HepG2 (cell line): ENCODE measurements around the gene RUSC1. TPM values are rescaled to one million over a fixed set of nuclear protein-coding genes. Genes with fewer than 3 reads are reported as not detected.
A peak's percentile ranks its signal among the peaks of the same experiment; 100 is the strongest.

Source experiments
- CBFB ChIP-seq: sonication (generic); formaldehyde crosslinking; IDR thresholded peaks from 2 replicates; pipeline ENCODE4 v1.4.0; 2020; ENCODE audit warnings: missing genetic modification reagents
- GFI1 ChIP-seq: sonication (generic); formaldehyde crosslinking; IDR thresholded peaks from 2 replicates; pipeline ENCODE4 v1.5.0; 2020; ENCODE audit warnings: missing genetic modification reagents, mild to moderate bottlenecking, borderline replicate concordance
- GTF2F1 ChIP-seq: fragments of 150-350 bp; IDR thresholded peaks from 2 replicates; pipeline ENCODE4 v1.6.1; 2014; ENCODE audit warnings: low read length
- IKZF5 ChIP-seq: IDR thresholded peaks from 2 replicates; pipeline ENCODE4 v1.6.1; 2018; ENCODE audit warnings: missing genetic modification reagents, mild to moderate bottlenecking, missing compliant biosample characterization
- MED1 ChIP-seq: sonication (generic); formaldehyde crosslinking; IDR thresholded peaks from 2 replicates; pipeline ENCODE4 v1.4.0; 2020; ENCODE audit warnings: missing genetic modification reagents
- MTF1 ChIP-seq: sonication (generic); formaldehyde crosslinking; IDR thresholded peaks from 2 replicates; pipeline ENCODE4 v1.5.0; 2020; ENCODE audit warnings: missing genetic modification reagents
- MTF2 ChIP-seq: sonication (generic); formaldehyde crosslinking; IDR thresholded peaks from 2 replicates; pipeline ENCODE4 v1.5.0; 2020; ENCODE audit warnings: missing genetic modification reagents, borderline replicate concordance
- MYC ChIP-seq: sonication (generic); formaldehyde crosslinking; IDR thresholded peaks from 2 replicates; pipeline ENCODE4 v1.9.0; 2021; ENCODE audit warnings: missing genetic modification reagents, borderline replicate concordance
- NFIC ChIP-seq: IDR thresholded peaks from 2 replicates; pipeline ENCODE4 v1.6.1; 2012; ENCODE audit warnings: mild to moderate bottlenecking, low read length, inconsistent platforms
- NR0B2 ChIP-seq: sonication (generic); formaldehyde crosslinking; IDR thresholded peaks from 2 replicates; pipeline ENCODE4 v1.4.0; 2020; ENCODE audit warnings: mild to moderate bottlenecking, missing genetic modification reagents
- PRMT3 ChIP-seq: sonication (generic); formaldehyde crosslinking; IDR thresholded peaks from 2 replicates; pipeline ENCODE4 v1.8.1; 2022; ENCODE audit warnings: low read depth, mild to moderate bottlenecking, moderate library complexity, missing genetic modification reagents, borderline replicate concordance
- SRY ChIP-seq: sonication (generic); formaldehyde crosslinking; IDR thresholded peaks from 2 replicates; pipeline ENCODE4 v1.8.0; 2022; ENCODE audit warnings: mild to moderate bottlenecking, missing genetic modification reagents
- TGIF2 ChIP-seq: IDR thresholded peaks from 2 replicates; pipeline ENCODE4 v1.6.1; 2016; ENCODE audit warnings: control low read depth, missing compliant biosample characterization
- ZBTB3 ChIP-seq: sonication (generic); formaldehyde crosslinking; IDR thresholded peaks from 2 replicates; pipeline ENCODE4 v1.4.0; 2020; ENCODE audit warnings: low read depth, mild to moderate bottlenecking, moderate library complexity, missing genetic modification reagents, borderline replicate concordance
- ZNF276 ChIP-seq: sonication (generic); formaldehyde crosslinking; IDR thresholded peaks from 2 replicates; pipeline ENCODE4 v1.4.0; 2020; ENCODE audit warnings: mild to moderate bottlenecking, low read depth, missing genetic modification reagents
- ZNF430 ChIP-seq: sonication (generic); formaldehyde crosslinking; IDR thresholded peaks from 2 replicates; pipeline ENCODE4 v1.9.0; 2021; ENCODE audit warnings: mild to moderate bottlenecking, missing genetic modification reagents
- polyA plus RNA-seq, 8 experiments: library from polyadenylated mRNA; depleted of rRNA in 3 of 8; stranded (reverse) in 7 of 8; unstranded in 1 of 8; fragments of >200 nt; fragmentation: Illumina TruSeq in 4 of 8; extraction: Trizol in 4 of 8; gene quantifications; 2 replicates each; pipeline versions ENCODE4 v1.2.1 to v1.2.3, GENCODE V29; 2011 to 2016; ENCODE audit warnings: low read depth in 4 of 8, missing spikeins in 1 of 8, mixed read lengths in 1 of 8; ENCODE audit not compliant: insufficient read depth in 1 of 8
- total RNA-seq, 5 experiments: library from RNA; depleted of rRNA; stranded (reverse); fragments of >200 nt; fragmentation: Illumina TruSeq; extraction: Trizol; gene quantifications; 2 replicates each; pipeline ENCODE4 v1.2.3, GENCODE V29; 2016; ENCODE audit warnings: low read depth in 1 of 5
- TF ChIP-seq, protein P1 (sequence below): sonication (generic); formaldehyde crosslinking; IDR thresholded peaks from 2 replicates; pipeline ENCODE4 v1.4.0; 2020; ENCODE audit warnings: mild to moderate bottlenecking, missing genetic modification reagents
- TF ChIP-seq, protein P2 (sequence below): IDR thresholded peaks from 2 replicates; pipeline ENCODE4 v1.4.0; 2020; ENCODE audit warnings: mild to moderate bottlenecking, missing genetic modification reagents
- TF ChIP-seq, protein P3 (sequence below): sonication (generic); formaldehyde crosslinking; IDR thresholded peaks from 2 replicates; pipeline ENCODE4 v1.9.0; 2021; ENCODE audit warnings: missing genetic modification reagents, borderline replicate concordance

Gene RUSC1
- total and polyA plus RNA-seq, 2 of the 13 experiments (the other 11 are each of a cell fraction or from before 2014, with no cell fraction given), result 18.7 to 20.4 TPM

- no peak for TF ChIP-seq GTF2F1
- peak; percentile 65 for TF ChIP-seq MED1 (CRISPR knock-in tag)
- TF ChIP-seq NR0B2, result no peak
- TF ChIP-seq ZNF430, result peak; percentile 36; the same call in 1 of the 2 replicates
- TF ChIP-seq SRY (CRISPR knock-in tag), result no peak
- TF ChIP-seq, protein P1, sequence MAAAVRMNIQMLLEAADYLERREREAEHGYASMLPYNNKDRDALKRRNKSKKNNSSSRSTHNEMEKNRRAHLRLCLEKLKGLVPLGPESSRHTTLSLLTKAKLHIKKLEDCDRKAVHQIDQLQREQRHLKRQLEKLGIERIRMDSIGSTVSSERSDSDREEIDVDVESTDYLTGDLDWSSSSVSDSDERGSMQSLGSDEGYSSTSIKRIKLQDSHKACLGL, result peak; percentile 45
- peak; percentile 85; the same call in 1 of the 2 replicates for TF ChIP-seq TGIF2 (CRISPR knock-in tag)
- no peak; the same call in 1 of the 2 replicates for TF ChIP-seq ZBTB3
- 0 out of 2 replicates have a peak, but pooled peaks have one; percentile 13 for TF ChIP-seq ZNF276 (CRISPR knock-in tag)
- TF ChIP-seq MTF1 (CRISPR knock-in tag), result no peak
- no peak for TF ChIP-seq CBFB (CRISPR knock-in tag)
- TF ChIP-seq GFI1, result no peak
- TF ChIP-seq MYC (CRISPR knock-in tag), result peak; percentile 81
- TF ChIP-seq, protein P2, sequence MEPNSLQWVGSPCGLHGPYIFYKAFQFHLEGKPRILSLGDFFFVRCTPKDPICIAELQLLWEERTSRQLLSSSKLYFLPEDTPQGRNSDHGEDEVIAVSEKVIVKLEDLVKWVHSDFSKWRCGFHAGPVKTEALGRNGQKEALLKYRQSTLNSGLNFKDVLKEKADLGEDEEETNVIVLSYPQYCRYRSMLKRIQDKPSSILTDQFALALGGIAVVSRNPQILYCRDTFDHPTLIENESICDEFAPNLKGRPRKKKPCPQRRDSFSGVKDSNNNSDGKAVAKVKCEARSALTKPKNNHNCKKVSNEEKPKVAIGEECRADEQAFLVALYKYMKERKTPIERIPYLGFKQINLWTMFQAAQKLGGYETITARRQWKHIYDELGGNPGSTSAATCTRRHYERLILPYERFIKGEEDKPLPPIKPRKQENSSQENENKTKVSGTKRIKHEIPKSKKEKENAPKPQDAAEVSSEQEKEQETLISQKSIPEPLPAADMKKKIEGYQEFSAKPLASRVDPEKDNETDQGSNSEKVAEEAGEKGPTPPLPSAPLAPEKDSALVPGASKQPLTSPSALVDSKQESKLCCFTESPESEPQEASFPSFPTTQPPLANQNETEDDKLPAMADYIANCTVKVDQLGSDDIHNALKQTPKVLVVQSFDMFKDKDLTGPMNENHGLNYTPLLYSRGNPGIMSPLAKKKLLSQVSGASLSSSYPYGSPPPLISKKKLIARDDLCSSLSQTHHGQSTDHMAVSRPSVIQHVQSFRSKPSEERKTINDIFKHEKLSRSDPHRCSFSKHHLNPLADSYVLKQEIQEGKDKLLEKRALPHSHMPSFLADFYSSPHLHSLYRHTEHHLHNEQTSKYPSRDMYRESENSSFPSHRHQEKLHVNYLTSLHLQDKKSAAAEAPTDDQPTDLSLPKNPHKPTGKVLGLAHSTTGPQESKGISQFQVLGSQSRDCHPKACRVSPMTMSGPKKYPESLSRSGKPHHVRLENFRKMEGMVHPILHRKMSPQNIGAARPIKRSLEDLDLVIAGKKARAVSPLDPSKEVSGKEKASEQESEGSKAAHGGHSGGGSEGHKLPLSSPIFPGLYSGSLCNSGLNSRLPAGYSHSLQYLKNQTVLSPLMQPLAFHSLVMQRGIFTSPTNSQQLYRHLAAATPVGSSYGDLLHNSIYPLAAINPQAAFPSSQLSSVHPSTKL (CRISPR knock-in tag), result no peak; the same call in none of the 2 replicates
- TF ChIP-seq NFIC, result no peak
- no peak for TF ChIP-seq IKZF5 (CRISPR knock-in tag)
- TF ChIP-seq, protein P3, sequence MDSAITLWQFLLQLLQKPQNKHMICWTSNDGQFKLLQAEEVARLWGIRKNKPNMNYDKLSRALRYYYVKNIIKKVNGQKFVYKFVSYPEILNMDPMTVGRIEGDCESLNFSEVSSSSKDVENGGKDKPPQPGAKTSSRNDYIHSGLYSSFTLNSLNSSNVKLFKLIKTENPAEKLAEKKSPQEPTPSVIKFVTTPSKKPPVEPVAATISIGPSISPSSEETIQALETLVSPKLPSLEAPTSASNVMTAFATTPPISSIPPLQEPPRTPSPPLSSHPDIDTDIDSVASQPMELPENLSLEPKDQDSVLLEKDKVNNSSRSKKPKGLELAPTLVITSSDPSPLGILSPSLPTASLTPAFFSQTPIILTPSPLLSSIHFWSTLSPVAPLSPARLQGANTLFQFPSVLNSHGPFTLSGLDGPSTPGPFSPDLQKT, result no peak
- 0 out of 2 replicates have a peak, but pooled peaks have one; percentile 46 for TF ChIP-seq PRMT3 (CRISPR knock-in tag)
- TF ChIP-seq MTF2, result no peak; the same call in 1 of the 2 replicates
These were observed 3.5 kb downstream of the RUSC1 start (continued) for GRCh38 chr1:155324037-155324716.
